ENCODE results near the gene TAF1C.
"Not testable (repeated sequence)": the region's sequence is repeated elsewhere in the genome, so short reads cannot be mapped to it uniquely, and the experiment has no call there.

Gene TAF1C

GRCh38 chr16:84186685-84187437 is at the start of gene TAF1C:
Gene TAF1C (minus strand): TSS chr16:84187057. CDS start chr16:84184988, 2,069 bp downstream.
- DNase-seq (ENCODE audit: low read depth), result peak; percentile 96

- DNase-seq (ENCODE audit: low read depth), result no peak
These were observed 47.7 kb upstream of the TAF1C start for GRCh38 chr16:84234321-84235241.

- no peak for DNase-seq (ENCODE audit: low read depth)
These were observed 46.9 kb upstream of the TAF1C start for GRCh38 chr16:84233748-84234147.

GRCh38 chr16:84232969-84233368 is 46.1 kb upstream of the TAF1C start:
- no peak for DNase-seq (ENCODE audit: low read depth)

- DNase-seq (ENCODE audit: low read depth), result no peak
These were observed 45.2 kb upstream of the TAF1C start for GRCh38 chr16:84232060-84232459.

- DNase-seq (ENCODE audit: low read depth), result no peak
These were observed 42.6 kb upstream of the TAF1C start for GRCh38 chr16:84229471-84229870.

GRCh38 chr16:84228256-84228838 is 41.5 kb upstream of the TAF1C start:
- DNase-seq (ENCODE audit: low read depth), result peak; percentile 96

GRCh38 chr16:84227548-84227947 is 40.7 kb upstream of the TAF1C start:
- DNase-seq (ENCODE audit: low read depth), result no peak

- peak; percentile 72 for DNase-seq (ENCODE audit: low read depth)
These were observed 39.2 kb upstream of the TAF1C start for GRCh38 chr16:84226026-84226425.

- DNase-seq (ENCODE audit: low read depth), result no peak
These were observed 38.7 kb upstream of the TAF1C start for GRCh38 chr16:84225571-84225970.

- no peak for DNase-seq (ENCODE audit: low read depth)
These were observed 38.3 kb upstream of the TAF1C start for GRCh38 chr16:84225126-84225525.

GRCh38 chr16:84224554-84224953 is 37.7 kb upstream of the TAF1C start:
- DNase-seq (ENCODE audit: low read depth), result no peak

- peak; percentile 39 for DNase-seq (ENCODE audit: low read depth)
These were observed 36.6 kb upstream of the TAF1C start for GRCh38 chr16:84223456-84223855.

GRCh38 chr16:84220851-84221250 is 34.0 kb upstream of the TAF1C start:
- peak; percentile 37 for DNase-seq (ENCODE audit: low read depth)

- no peak for DNase-seq (ENCODE audit: low read depth)
These were observed 32.1 kb upstream of the TAF1C start for GRCh38 chr16:84218956-84219355.

GRCh38 chr16:84218176-84218823 is 31.4 kb upstream of the TAF1C start:
- no peak for DNase-seq (ENCODE audit: low read depth)

GRCh38 chr16:84216144-84216543 is 29.3 kb upstream of the TAF1C start:
- DNase-seq (ENCODE audit: low read depth), result not testable (repeated sequence)

- no peak for DNase-seq (ENCODE audit: low read depth)
These were observed 28.7 kb upstream of the TAF1C start for GRCh38 chr16:84215531-84215930.

- DNase-seq (ENCODE audit: low read depth), result no peak
These were observed 27.7 kb upstream of the TAF1C start for GRCh38 chr16:84214451-84215066.

- no peak for DNase-seq (ENCODE audit: low read depth)
These were observed 25.8 kb upstream of the TAF1C start for GRCh38 chr16:84212631-84213030.

GRCh38 chr16:84212154-84212553 is 25.3 kb upstream of the TAF1C start:
- DNase-seq (ENCODE audit: low read depth), result no peak

GRCh38 chr16:84209989-84210388 is 23.1 kb upstream of the TAF1C start:
- DNase-seq (ENCODE audit: low read depth), result peak; percentile 43

Measured in ELR (cell line).